Endothelial cell of umbilical vein (primary cell): ENCODE data around the gene FOXP1. TPM values are rescaled to one million over a fixed set of nuclear protein-coding genes. Genes with fewer than 3 reads are reported as not detected.

Experiments
- BruUV-seq: library from RNA; stranded (reverse); fragments of 400-500 nt; replicated peaks from 2 replicates; lab custom pipeline; 2021; lab: Mats Ljungman, UMichigan
- CTCF ChIA-PET: fragments of 300-600, 350-600 bp; sonication (Branson Sonifier 250); formaldehyde crosslinking; loops from one replicate; lab custom pipeline; 2021; ENCODE audit warnings: antibody characterized with exemption, inconsistent platforms; lab: Charles Lee
- POLR2A ChIA-PET: fragments of 300-600, 350-600 bp; sonication (Branson Sonifier 250); formaldehyde crosslinking; loops from one replicate; lab custom pipeline; 2021; ENCODE audit warnings: antibody characterized with exemption, inconsistent platforms; lab: Charles Lee
- DNase-seq: peaks from one replicate; pipeline ENCODE4 v3.0.0-alpha.2; 2011; ENCODE audit warnings: low read depth, low spot score
- FAIRE-seq: peaks from 2 replicates; lab custom pipeline; 2011; peaks lifted over from hg19 to GRCh38; lab: Jason Lieb, UNC
- H2AFZ ChIP-seq: 2 replicates; pipeline ENCODE4 v1.6.0; 2012; ENCODE audit warnings: low read depth, low read length, control low read depth, inconsistent platforms
- H3K27ac ChIP-seq: 2 replicates; pipeline ENCODE4 v1.5.1; 2011; ENCODE audit warnings: low read depth, mild to moderate bottlenecking, control low read depth, low read length, moderate library complexity; ENCODE audit not compliant: insufficient read depth
- H3K27me3 ChIP-seq, 2 experiments: 2 replicates each; pipeline versions ENCODE4 v1.6.0 to v1.6.1; 2011; ENCODE audit warnings: low read length in 2 of 2, mixed read lengths in 1 of 2; ENCODE audit not compliant: control insufficient read depth in 2 of 2, insufficient read depth in 2 of 2
- H3K36me3 ChIP-seq, 2 experiments: 2 replicates in 1 of 2; 3 replicates in 1 of 2; pipeline ENCODE4 v1.5.1; 2011; ENCODE audit warnings: low read length in 2 of 2, mild to moderate bottlenecking in 1 of 2, moderate library complexity in 1 of 2; ENCODE audit not compliant: control insufficient read depth in 2 of 2, insufficient read depth in 2 of 2; ENCODE audit errors: extremely low read depth in 1 of 2
- H3K4me1 ChIP-seq: 3 replicates; pipeline ENCODE4 v1.5.1; 2011; ENCODE audit warnings: mild to moderate bottlenecking, low read length; ENCODE audit not compliant: control insufficient read depth, insufficient read depth; ENCODE audit errors: extremely low read depth
- H3K4me2 ChIP-seq: 2 replicates; pipeline ENCODE4 v1.6.1; 2011; ENCODE audit warnings: low read length, control low read depth, mixed read lengths; ENCODE audit not compliant: insufficient read depth
- H3K4me3 ChIP-seq, 3 experiments: fragments of 200-600 bp in 1 of 3; sonication (generic), shearing (Covaris generic) in 1 of 3; replicated peaks in 1 of 3; 2 replicates each; pipeline ENCODE4 v1.5.1; 2011 to 2016; ENCODE audit warnings: control low read depth in 3 of 3, low read length in 3 of 3, mild to moderate bottlenecking in 2 of 3, inconsistent platforms in 1 of 3, low read depth in 1 of 3, moderate library complexity in 1 of 3; ENCODE audit not compliant: insufficient read depth in 1 of 3
- H3K79me2 ChIP-seq: 2 replicates; pipeline ENCODE4 v1.6.0; 2012; ENCODE audit warnings: low read length, inconsistent platforms; ENCODE audit not compliant: control insufficient read depth, insufficient read depth
- H3K9ac ChIP-seq: replicated peaks from 2 replicates; pipeline ENCODE3; 2011; ENCODE audit warnings: low read length, control low read depth; ENCODE audit not compliant: insufficient read depth; ENCODE audit errors: extremely low read depth
- H3K9me1 ChIP-seq: replicated peaks from 3 replicates; pipeline ENCODE4 v1.6.0; 2011; ENCODE audit warnings: mild to moderate bottlenecking, low read length; ENCODE audit not compliant: control insufficient read depth, insufficient read depth; ENCODE audit errors: extremely low read depth
- H3K9me3 ChIP-seq: replicated peaks from 2 replicates; pipeline ENCODE4 v1.5.1; 2012; ENCODE audit warnings: low read length, inconsistent platforms; ENCODE audit not compliant: control insufficient read depth, insufficient read depth
- H4K20me1 ChIP-seq: replicated peaks from 2 replicates; pipeline ENCODE3; 2011; ENCODE audit warnings: mild to moderate bottlenecking, low read length; ENCODE audit not compliant: control insufficient read depth, insufficient read depth; ENCODE audit errors: extremely low read depth
- EZH2 ChIP-seq: IDR thresholded peaks from 2 replicates; pipeline ENCODE4 v1.6.1; 2012; ENCODE audit warnings: borderline replicate concordance, low read depth, mild to moderate bottlenecking, moderate library complexity, low read length, inconsistent platforms; ENCODE audit not compliant: severe bottlenecking
- FOS ChIP-seq: IDR thresholded peaks from 2 replicates; pipeline ENCODE4 v1.6.1; 2011; ENCODE audit warnings: mild to moderate bottlenecking, low read length, moderate library complexity, borderline replicate concordance; ENCODE audit not compliant: insufficient read depth
- GATA2 ChIP-seq: IDR thresholded peaks from 2 replicates; pipeline ENCODE4 v1.7.0; 2011; ENCODE audit warnings: low read depth, mild to moderate bottlenecking, moderate library complexity, mixed read lengths, low read length; ENCODE audit not compliant: insufficient read length, insufficient read depth
- JUN ChIP-seq: IDR thresholded peaks from 2 replicates; pipeline ENCODE4 v1.6.1; 2011; ENCODE audit warnings: borderline replicate concordance, low read depth; ENCODE audit not compliant: insufficient read length, insufficient read depth
- MYC ChIP-seq: IDR thresholded peaks from one replicate; pipeline ENCODE4 v1.6.1; 2011; ENCODE audit warnings: mild to moderate bottlenecking, low read depth, low read length
- POLR2A ChIP-seq: IDR thresholded peaks from 2 replicates; pipeline ENCODE4 v1.6.1; 2012; ENCODE audit warnings: low read depth, mild to moderate bottlenecking, control low read depth, low read length
- POLR2AphosphoS5 ChIP-seq: IDR thresholded peaks from 2 replicates; pipeline ENCODE4 v1.6.1; 2012; ENCODE audit warnings: low read depth, mild to moderate bottlenecking, control low read depth, low read length, moderate library complexity; ENCODE audit not compliant: insufficient read depth
- dilution Hi-C: fragments of 300-500 bp; cut with MboI; formaldehyde crosslinking; loops from one replicate; pipeline ENCODE4 v1.15.0; 2019; ENCODE audit warnings: low sequenced_read_pairs; ENCODE audit not compliant: extremely low pct_ligation_motif_present
- intact Hi-C: fragments of 100-400 bp; cut with micrococcal nuclease; formaldehyde crosslinking; loops from one replicate; pipeline ENCODE4 v1.10.0; 2022
- polyA plus RNA-seq, 4 experiments: library from polyadenylated mRNA; depleted of rRNA in 3 of 4; stranded (reverse) in 3 of 4; unstranded in 1 of 4; fragments of >200 nt; gene quantifications; 2 replicates each; pipeline versions ENCODE4 v1.2.1 to v1.2.3, GENCODE V29; 2011 to 2012; ENCODE audit warnings: missing spikeins in 1 of 4
- total RNA-seq: library from RNA; stranded (reverse); gene quantifications from 2 replicates; pipeline ENCODE4 v1.2.3, GENCODE V29; 2021
- TF ChIP-seq, protein P1 (sequence below): IDR thresholded peaks from 2 replicates; pipeline ENCODE4 v1.6.1; 2011; ENCODE audit not compliant: insufficient read depth, insufficient read length
- TF ChIP-seq, protein P2 (sequence below), 2 donors: IDR thresholded peaks; 1 replicate in 1 of 2; 2 replicates in 1 of 2; pipeline ENCODE4 v1.5.1; 2011; ENCODE audit warnings: low read length in 2 of 2, mild to moderate bottlenecking in 2 of 2, moderate library complexity in 2 of 2, control low read depth in 1 of 2, inconsistent platforms in 1 of 2, low read depth in 1 of 2; ENCODE audit not compliant: insufficient read depth in 1 of 2; ENCODE audit errors: extremely low read depth in 1 of 2

FOXP1 gene
- total and polyA plus RNA-seq, 2 donors (not counting 3 experiments of a cell fraction or from before 2014, with no cell fraction given) = 41.0 to 107 TPM

DNA sequence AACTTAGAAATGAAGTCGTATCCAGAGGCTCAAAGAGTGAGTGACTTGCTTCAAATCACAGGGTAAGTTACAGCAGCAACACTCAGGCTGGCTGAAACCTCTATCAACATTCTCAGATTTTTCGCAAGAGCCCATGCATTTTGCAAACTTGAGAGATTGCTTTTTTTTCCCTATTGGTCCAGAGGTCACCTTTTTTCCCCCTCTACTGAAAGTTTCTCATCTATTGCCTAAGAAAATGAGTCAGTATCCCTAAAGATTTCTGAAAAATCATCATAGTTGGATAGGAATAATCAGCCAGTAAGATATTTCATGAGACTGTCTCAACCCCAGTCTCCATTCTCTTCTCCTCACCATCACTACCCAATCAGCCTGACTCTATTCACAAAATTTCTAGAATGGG lies 410.6 kb downstream of the FOXP1 start:
- Histone ChIP-seq H3K9ac (no peak overlapping the region), H4K20me1 (no peaks in the 10 kb centered on the region), H3K27ac (no peak overlapping the region), H3K4me3 (no peak overlapping the region), H3K9me1 (no peaks in the 10 kb centered on the region), H3K9me3 (no peaks in the 10 kb centered on the region), H3K36me3 (no peaks in the 10 kb centered on the region), H2AFZ (no peak overlapping the region), H3K79me2 (no peaks in the 10 kb centered on the region), H3K27me3 (no peaks in the 10 kb centered on the region), H3K4me2 (no peak overlapping the region), H3K4me1 (no peaks in the 10 kb centered on the region)
- intact Hi-C loops = no loop called here
- FAIRE-seq = no peak
- POLR2A ChIA-PET = no interaction called here
- CTCF ChIA-PET = no interaction called here
- DNase-seq = no peak
- TF ChIP-seq EZH2 (no peak), MYC (no peak), FOS (no peak), JUN (no peak), GATA2 (no peak), POLR2A (no peak), POLR2AphosphoS5 (no peak)
- TF ChIP-seq, protein P1, sequence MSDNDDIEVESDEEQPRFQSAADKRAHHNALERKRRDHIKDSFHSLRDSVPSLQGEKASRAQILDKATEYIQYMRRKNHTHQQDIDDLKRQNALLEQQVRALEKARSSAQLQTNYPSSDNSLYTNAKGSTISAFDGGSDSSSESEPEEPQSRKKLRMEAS = no peak
- TF ChIP-seq, protein P2, sequence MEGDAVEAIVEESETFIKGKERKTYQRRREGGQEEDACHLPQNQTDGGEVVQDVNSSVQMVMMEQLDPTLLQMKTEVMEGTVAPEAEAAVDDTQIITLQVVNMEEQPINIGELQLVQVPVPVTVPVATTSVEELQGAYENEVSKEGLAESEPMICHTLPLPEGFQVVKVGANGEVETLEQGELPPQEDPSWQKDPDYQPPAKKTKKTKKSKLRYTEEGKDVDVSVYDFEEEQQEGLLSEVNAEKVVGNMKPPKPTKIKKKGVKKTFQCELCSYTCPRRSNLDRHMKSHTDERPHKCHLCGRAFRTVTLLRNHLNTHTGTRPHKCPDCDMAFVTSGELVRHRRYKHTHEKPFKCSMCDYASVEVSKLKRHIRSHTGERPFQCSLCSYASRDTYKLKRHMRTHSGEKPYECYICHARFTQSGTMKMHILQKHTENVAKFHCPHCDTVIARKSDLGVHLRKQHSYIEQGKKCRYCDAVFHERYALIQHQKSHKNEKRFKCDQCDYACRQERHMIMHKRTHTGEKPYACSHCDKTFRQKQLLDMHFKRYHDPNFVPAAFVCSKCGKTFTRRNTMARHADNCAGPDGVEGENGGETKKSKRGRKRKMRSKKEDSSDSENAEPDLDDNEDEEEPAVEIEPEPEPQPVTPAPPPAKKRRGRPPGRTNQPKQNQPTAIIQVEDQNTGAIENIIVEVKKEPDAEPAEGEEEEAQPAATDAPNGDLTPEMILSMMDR (IDR thresholded peaks at IDR 0.05; ENCODE audit: extremely low read depth in 1 of 2, insufficient read depth in 1 of 2, low read depth in 1 of 2, low read length in 2 of 2) = no peak
- dilution Hi-C loops = no loop called here
- no TSS peak for BruUV-seq
